Neural progenitor cell (in vitro differentiated cells): Measurements from ENCODE around the gene DLX6.

Experiments used
- EZH2 ChIP-seq: fragments of 200-600 bp; sonication (generic); IDR thresholded peaks from 2 replicates; pipeline ENCODE4 v1.6.1; 2017; ENCODE audit warnings: antibody characterized with exemption, mild to moderate bottlenecking, moderate library complexity
- EZH2phosphoT487 ChIP-seq: fragments of 200-600 bp; sonication (generic); IDR thresholded peaks from 2 replicates; pipeline ENCODE4 v1.6.1; 2017; ENCODE audit warnings: antibody characterized with exemption
- TF ChIP-seq, protein P1 (sequence below): fragments of 200-600 bp; sonication (generic); IDR thresholded peaks from 2 replicates; pipeline ENCODE4 v1.5.1; 2017; ENCODE audit warnings: antibody characterized with exemption, mild to moderate bottlenecking

DNA sequence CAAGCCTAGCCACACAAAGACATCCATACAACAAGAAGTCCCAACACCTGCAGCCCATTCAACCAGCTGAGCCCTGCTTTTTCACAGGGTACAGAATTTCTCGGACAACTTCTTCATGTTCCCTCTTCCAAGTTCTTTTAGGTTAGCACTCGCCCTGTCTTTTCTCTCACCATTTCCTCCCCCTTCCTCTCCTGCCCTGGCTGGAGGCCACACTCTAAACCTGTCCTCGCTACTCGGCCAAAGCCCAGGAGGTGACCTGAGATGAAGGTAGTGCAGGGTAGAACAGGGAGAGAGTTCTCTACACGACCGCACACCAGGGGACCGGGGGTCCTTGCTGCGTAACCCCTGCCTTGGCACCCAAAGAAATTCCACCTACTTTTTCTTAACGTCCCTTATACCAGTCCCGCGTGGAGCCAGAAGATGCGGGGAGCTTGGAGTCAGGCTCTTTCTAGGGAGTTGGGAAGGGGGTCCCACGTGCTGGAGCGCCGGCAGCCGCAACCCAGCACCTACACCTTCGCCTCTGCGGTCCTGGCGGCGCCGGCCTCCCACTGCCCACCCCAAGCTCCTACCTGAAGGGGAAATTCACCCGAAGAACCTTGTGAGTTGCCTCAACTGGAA is 16.0 kb upstream of the DLX6 start:
- TF ChIP-seq, protein P1, sequence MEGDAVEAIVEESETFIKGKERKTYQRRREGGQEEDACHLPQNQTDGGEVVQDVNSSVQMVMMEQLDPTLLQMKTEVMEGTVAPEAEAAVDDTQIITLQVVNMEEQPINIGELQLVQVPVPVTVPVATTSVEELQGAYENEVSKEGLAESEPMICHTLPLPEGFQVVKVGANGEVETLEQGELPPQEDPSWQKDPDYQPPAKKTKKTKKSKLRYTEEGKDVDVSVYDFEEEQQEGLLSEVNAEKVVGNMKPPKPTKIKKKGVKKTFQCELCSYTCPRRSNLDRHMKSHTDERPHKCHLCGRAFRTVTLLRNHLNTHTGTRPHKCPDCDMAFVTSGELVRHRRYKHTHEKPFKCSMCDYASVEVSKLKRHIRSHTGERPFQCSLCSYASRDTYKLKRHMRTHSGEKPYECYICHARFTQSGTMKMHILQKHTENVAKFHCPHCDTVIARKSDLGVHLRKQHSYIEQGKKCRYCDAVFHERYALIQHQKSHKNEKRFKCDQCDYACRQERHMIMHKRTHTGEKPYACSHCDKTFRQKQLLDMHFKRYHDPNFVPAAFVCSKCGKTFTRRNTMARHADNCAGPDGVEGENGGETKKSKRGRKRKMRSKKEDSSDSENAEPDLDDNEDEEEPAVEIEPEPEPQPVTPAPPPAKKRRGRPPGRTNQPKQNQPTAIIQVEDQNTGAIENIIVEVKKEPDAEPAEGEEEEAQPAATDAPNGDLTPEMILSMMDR = no peak
- no peak for TF ChIP-seq EZH2
- no peak for TF ChIP-seq EZH2phosphoT487
